Activated CD4-positive, alpha-beta T cell treated with anti-CD3 and anti-CD28 coated beads for 36 hours (primary cell): Measurements from ENCODE around the gene STX10. TPM values are rescaled to one million over a fixed set of nuclear protein-coding genes. Genes with fewer than 3 reads are reported as not detected.

Experiments
- ATAC-seq: fragments of 200-7000 bp; cut with Tn5 transposase; one replicate; pipeline ENCODE4 v1.10.0; 2021; ENCODE audit warnings: mild to moderate bottlenecking, moderate library complexity
- CTCF ChIA-PET: fragments of 350-600 bp; sonication (Branson Sonifier 250); formaldehyde crosslinking; loops from one replicate; lab custom pipeline; 2021; ENCODE audit warnings: antibody characterized with exemption; lab: Charles Lee
- POLR2A ChIA-PET: fragments of 350-600 bp; sonication (Branson Sonifier 250); formaldehyde crosslinking; loops from one replicate; lab custom pipeline; 2021; ENCODE audit warnings: antibody characterized with exemption, inconsistent platforms; lab: Charles Lee
- DNase-seq: peaks from one replicate; pipeline ENCODE4 v3.0.0-alpha.2; 2020
- H3K27ac Mint-ChIP-seq: one replicate; pipeline ENCODE4 v1.8.0; 2021; ENCODE audit warnings: mixed read lengths
- H3K27me3 Mint-ChIP-seq: one replicate; pipeline ENCODE4 v1.8.0; 2021; ENCODE audit warnings: mixed read lengths
- H3K36me3 Mint-ChIP-seq: one replicate; pipeline ENCODE4 v1.8.0; 2021; ENCODE audit warnings: low read depth, mixed read lengths
- H3K4me1 Mint-ChIP-seq: one replicate; pipeline ENCODE4 v1.8.0; 2021; ENCODE audit warnings: mixed read lengths
- H3K4me3 Mint-ChIP-seq: one replicate; pipeline ENCODE4 v1.8.0; 2021; ENCODE audit warnings: mild to moderate bottlenecking, moderate library complexity, mixed read lengths
- H3K9me3 Mint-ChIP-seq: one replicate; pipeline ENCODE4 v1.8.0; 2021; ENCODE audit warnings: low read depth, mixed read lengths
- intact Hi-C, 2 experiments: fragments of 100-400 bp; cut with DNase I in 1 of 2; cut with micrococcal nuclease in 1 of 2; formaldehyde crosslinking; loops; one replicate each; pipeline versions ENCODE4 v1.14.2 to v1.15.1; 2022 to 2024; cut with DNase I, micrococcal nuclease
- total RNA-seq, 2 experiments: library from RNA; stranded (reverse); gene quantifications; one replicate each; pipeline ENCODE4 v1.2.3, GENCODE V29; 2021

The STX10 gene
- total RNA-seq, 2 experiments from 2014 or later: 64.8 to 71.4 TPM

DNA sequence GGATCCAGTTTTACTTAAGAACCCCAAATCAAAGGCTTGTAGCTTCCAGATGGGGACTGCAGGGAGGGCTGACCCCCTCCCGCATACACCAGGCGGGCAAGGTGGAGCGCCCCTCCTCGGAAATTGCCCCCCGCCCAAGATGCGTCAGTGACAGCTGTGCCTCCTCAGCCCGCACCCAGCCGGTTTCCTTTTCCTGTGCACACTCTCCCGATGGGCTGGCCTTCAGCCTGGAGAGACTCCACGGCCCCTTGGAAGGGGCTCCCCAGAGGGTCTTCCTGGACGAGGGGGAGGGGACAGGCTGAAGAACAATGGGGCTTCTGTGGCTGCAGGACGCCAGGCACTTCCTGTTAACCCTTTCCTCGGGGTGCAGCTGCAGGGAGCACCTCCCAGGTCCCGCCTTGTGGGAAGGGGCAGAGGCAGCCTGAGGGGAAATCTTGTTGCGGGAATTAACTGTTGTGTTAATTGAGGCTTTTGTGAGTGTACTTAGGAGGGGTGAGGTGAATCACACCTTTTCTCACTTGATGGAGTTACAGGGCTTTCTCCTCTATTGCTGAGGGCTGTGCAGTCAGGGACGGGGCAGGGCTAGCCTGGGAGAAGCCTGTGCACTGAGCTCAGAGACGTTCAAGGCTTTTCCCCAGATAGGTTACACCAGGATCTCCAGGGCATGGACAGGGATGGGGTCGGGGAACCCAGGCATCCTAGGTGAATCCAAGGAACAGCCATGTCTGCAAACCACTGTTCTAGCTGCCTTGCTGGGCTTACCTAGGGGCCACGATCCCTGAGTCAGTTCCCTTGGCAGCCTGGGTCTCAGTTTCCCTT is 14.4 kb upstream of the STX10 start:
- Mint-ChIP-seq H3K4me3 (peak overlapping the region; percentile 80), H3K36me3 (peaks cover 1% of the 10 kb centered on the region), H3K9me3 (no peaks in the 10 kb centered on the region), H3K27ac (peak overlapping the region; percentile 94), H3K4me1 (peaks cover 73% of the 10 kb centered on the region), H3K27me3 (no peaks in the 10 kb centered on the region)
- ATAC-seq (peak; percentile 20), DNase-seq (peak; percentile 66)
- ChIA-PET POLR2A (interaction anchor here (0.6 to 2.2 kb wide), 7 partner anchors 9 to 552 kb away, joined by 3 to 15 read pairs (median 6); partner anchors contain the start of genes IER2 and STX10), CTCF (interaction anchor here (0.5 to 1.1 kb wide), 5 partner anchors 8 to 98 kb away, joined by 3 to 7 read pairs (median 3); no protein-coding TSS in a partner anchor)
- intact Hi-C loops: loop anchor here in 1 of 2 experiments (5.0 kb wide), 2 partner anchors 928 to 1203 kb away; partner anchors contain the start of gene SAMD1

DNA sequence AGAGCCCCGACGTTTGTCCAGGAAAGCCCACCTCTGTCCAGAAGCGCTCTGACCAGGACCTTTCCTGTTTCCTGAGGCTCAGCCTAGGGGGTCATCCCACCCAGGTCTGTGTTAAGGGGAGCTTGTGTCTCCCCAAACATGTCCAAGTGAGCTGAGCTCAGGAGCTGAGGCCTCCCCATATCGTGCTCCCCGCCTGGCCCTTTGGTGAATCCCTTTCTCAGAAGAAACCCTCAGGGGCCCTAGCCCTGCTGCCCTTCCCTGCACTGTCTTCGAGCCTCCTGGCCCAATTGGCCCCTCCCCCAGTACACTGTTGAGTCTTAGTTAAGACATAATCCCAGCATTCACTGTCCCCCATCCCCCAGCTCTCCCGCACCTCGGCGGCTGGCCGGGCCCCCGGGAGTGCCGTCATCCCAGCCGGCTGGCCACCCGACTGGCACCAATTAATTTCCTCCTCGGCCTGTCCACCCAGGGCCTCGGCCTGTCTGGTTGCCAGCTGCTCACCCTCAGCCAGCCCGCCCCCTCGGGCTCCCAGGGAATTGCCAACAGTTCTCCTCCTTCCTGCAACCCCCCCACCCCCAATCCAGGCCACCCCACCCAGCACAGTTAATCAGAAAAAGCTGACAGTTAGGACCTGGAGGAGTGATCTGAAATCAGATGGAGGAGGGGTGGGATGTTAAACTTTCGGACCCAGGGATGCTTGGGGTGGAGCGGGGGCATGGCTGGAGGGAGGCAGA is 13.6 kb upstream of the STX10 start:
- no peaks in the 10 kb centered on the region for H3K9me3 Mint-ChIP-seq

DNA sequence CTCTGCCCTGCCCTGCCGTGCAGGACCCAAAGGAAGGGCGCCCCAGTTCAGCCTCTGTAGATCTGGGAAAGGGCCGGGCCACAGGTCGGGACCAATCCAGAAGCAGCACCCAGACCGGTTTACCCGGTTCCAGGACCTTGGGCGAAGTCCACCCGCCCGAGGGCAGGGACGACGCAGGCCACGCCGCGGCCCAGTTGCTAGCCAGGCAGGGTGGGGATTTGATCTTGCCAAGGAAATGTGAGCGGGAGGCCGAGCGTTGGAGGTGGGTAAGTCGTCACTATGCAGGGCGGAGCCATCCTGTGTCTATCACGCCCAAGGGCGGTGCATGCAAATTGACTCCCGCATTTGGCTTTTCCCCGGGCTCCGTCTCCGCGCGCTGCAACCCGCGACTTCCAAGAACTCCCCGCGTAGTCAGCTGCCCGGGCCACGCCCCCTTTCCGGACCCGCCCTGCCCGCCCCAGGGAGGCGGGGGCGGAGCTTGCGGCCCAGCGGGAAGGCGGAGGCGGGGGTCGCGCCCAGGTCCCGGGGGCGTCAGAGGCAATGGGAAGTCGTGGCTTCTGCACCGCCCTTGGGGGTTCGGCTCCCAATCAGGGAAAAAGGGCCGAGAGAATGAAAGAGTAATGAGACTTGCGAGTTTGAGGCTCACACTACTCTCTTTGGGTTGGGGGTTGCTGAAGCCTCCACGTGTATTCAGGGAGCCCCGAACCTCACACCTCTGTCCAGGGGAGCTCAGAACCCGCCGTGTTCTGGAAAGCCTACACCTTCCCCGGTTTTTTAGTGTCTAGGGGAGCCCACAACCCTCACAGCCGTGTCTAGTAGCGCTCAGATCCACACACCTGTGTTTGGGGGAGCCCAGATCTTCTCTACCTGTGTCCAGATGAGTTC is 12.8 kb upstream of the STX10 start:
- DNase-seq (peak; percentile 96), ATAC-seq (peak; percentile 56)
- Mint-ChIP-seq H3K36me3 (peaks cover 1% of the 10 kb centered on the region), H3K4me3 (peak overlapping the region; percentile 80), H3K27ac (peak overlapping the region; percentile 94), H3K9me3 (no peaks in the 10 kb centered on the region), H3K4me1 (peaks cover 64% of the 10 kb centered on the region), H3K27me3 (no peaks in the 10 kb centered on the region)
- CTCF ChIA-PET: interaction anchor here (0.6 to 1.5 kb wide), 6 partner anchors 8 to 961 kb away, joined by 3 to 12 read pairs (median 3); no protein-coding TSS in a partner anchor
- intact Hi-C loops: loop anchor here (1.0 to 5.0 kb wide), 2 partner anchors 8 to 929 kb away; partner anchors contain the start of gene SAMD1 (in 1 of the 2)
- POLR2A ChIA-PET: interaction anchor here (0.6 to 2.2 kb wide), 5 partner anchors 8 to 379 kb away, joined by 3 to 15 read pairs (median 8); partner anchors contain the start of genes IER2 and STX10

More for the DNA sequence above, 13.6 kb upstream of the STX10 start:
- ATAC-seq (peak; percentile 36), DNase-seq (peak; percentile 80)
- Mint-ChIP-seq H3K27ac (peak overlapping the region; percentile 94), H3K27me3 (no peaks in the 10 kb centered on the region), H3K36me3 (peaks cover 1% of the 10 kb centered on the region), H3K4me1 (peaks cover 66% of the 10 kb centered on the region), H3K4me3 (peak overlapping the region; percentile 80)
- intact Hi-C loops: loop anchor here (1.0 to 5.0 kb wide), 2 partner anchors 8 to 929 kb away; partner anchors contain the start of gene SAMD1 (in 1 of the 2)
- CTCF ChIA-PET: interaction anchor here (0.6 to 1.5 kb wide), 5 partner anchors 9 to 961 kb away, joined by 3 to 12 read pairs (median 5); no protein-coding TSS in a partner anchor
- POLR2A ChIA-PET: interaction anchor here (0.6 to 2.2 kb wide), 6 partner anchors 9 to 380 kb away, joined by 3 to 15 read pairs (median 6); partner anchors contain the start of genes IER2 and STX10

- H3K4me3 Mint-ChIP-seq: no peak overlapping the region
- POLR2A ChIA-PET: interaction anchor here (0.6 kb wide), 1 partner anchor 17 kb away, joined by 4 read pairs; no protein-coding TSS in a partner anchor
- CTCF ChIA-PET: interaction anchor here (1.0 to 1.1 kb wide), 2 partner anchors 9 to 56 kb away, joined by 3 read pairs; no protein-coding TSS in a partner anchor
Measured at GRCh38 chr19:13160557-13160956, 10.4 kb upstream of the STX10 start.

GRCh38 chr19:13159713-13160112 is 9.5 kb upstream of the STX10 start:
- no peak for ATAC-seq
- DNase-seq: no peak
- H3K4me1 Mint-ChIP-seq: peaks cover 55% of the 10 kb centered on the region
- no peak overlapping the region for H3K4me3 Mint-ChIP-seq
- no peaks in the 10 kb centered on the region for H3K27me3 Mint-ChIP-seq
- no peaks in the 10 kb centered on the region for H3K9me3 Mint-ChIP-seq
- POLR2A ChIA-PET: no interaction called here
- H3K36me3 Mint-ChIP-seq: peaks cover 7% of the 10 kb centered on the region
- CTCF ChIA-PET: interaction anchor here (0.5 kb wide), 1 partner anchor 8 kb away, joined by 3 read pairs; no protein-coding TSS in a partner anchor
- H3K27ac Mint-ChIP-seq: peak overlapping the region; percentile 56
- intact Hi-C loops: loop anchor here (5.0 to 10.0 kb wide), 4 partner anchors 33 to 1365 kb away; partner anchors contain the start of genes SAMD1 (in 1 of the 2) and TECR (in 1 of the 2)

More at GRCh38 chr19:13160557-13160956, 10.4 kb upstream of the STX10 start:
- Mint-ChIP-seq H3K9me3 (no peaks in the 10 kb centered on the region), H3K27me3 (no peaks in the 10 kb centered on the region), H3K27ac (no peak overlapping the region), H3K4me1 (peaks cover 63% of the 10 kb centered on the region), H3K36me3 (no peaks in the 10 kb centered on the region)
- intact Hi-C loops: loop anchor here in 1 of 2 experiments (5.0 kb wide), 1 partner anchor 932 kb away; the partner anchor contains the start of gene SAMD1
- no peak for ATAC-seq
- DNase-seq: no peak

GRCh38 chr19:13155472-13156359 is 5.5 kb upstream of the STX10 start:
- H3K9me3 Mint-ChIP-seq: no peaks in the 10 kb centered on the region
- no peaks in the 10 kb centered on the region for H3K27me3 Mint-ChIP-seq
- intact Hi-C loops: loop anchor here (1.0 to 10.0 kb wide), 8 partner anchors 8 to 1369 kb away; partner anchors contain the start of gene TECR (in 1 of the 2)
- H3K36me3 Mint-ChIP-seq: peaks cover 32% of the 10 kb centered on the region
- POLR2A ChIA-PET: interaction anchor here (0.7 to 1.7 kb wide), 10 partner anchors 8 to 56 kb away, joined by 3 to 15 read pairs (median 4); partner anchors contain the start of gene NACC1
- CTCF ChIA-PET: interaction anchor here (0.8 to 1.9 kb wide), 12 partner anchors 8 to 1226 kb away, joined by 3 to 12 read pairs (median 5); partner anchors contain the start of gene NACC1
- ATAC-seq (peak; percentile 1), DNase-seq (peak; percentile 82)
- H3K27ac Mint-ChIP-seq: peak overlapping the region; percentile 100
- H3K4me3 Mint-ChIP-seq: peak overlapping the region; percentile 87
- peaks cover 33% of the 10 kb centered on the region for H3K4me1 Mint-ChIP-seq

- ChIA-PET POLR2A (interaction anchor here (0.7 to 1.7 kb wide), 10 partner anchors 9 to 55 kb away, joined by 3 to 15 read pairs (median 4); partner anchors contain the start of gene NACC1), CTCF (interaction anchor here (0.8 to 1.9 kb wide), 11 partner anchors 8 to 1227 kb away, joined by 3 to 12 read pairs (median 5); partner anchors contain the start of gene NACC1)
- Mint-ChIP-seq H3K4me3 (peak overlapping the region; percentile 87), H3K9me3 (no peaks in the 10 kb centered on the region), H3K36me3 (peaks cover 32% of the 10 kb centered on the region), H3K27ac (peak overlapping the region; percentile 100), H3K4me1 (peaks cover 30% of the 10 kb centered on the region), H3K27me3 (no peaks in the 10 kb centered on the region)
- intact Hi-C loops: loop anchor here (1.0 to 10.0 kb wide), 10 partner anchors 8 to 1370 kb away; partner anchors contain the start of genes JUNB (in 1 of the 2) and TECR (in 1 of the 2)
- ATAC-seq (peak; percentile 31), DNase-seq (peak; percentile 91)
Measured at GRCh38 chr19:13154911-13155471, 4.8 kb upstream of the STX10 start.

DNA sequence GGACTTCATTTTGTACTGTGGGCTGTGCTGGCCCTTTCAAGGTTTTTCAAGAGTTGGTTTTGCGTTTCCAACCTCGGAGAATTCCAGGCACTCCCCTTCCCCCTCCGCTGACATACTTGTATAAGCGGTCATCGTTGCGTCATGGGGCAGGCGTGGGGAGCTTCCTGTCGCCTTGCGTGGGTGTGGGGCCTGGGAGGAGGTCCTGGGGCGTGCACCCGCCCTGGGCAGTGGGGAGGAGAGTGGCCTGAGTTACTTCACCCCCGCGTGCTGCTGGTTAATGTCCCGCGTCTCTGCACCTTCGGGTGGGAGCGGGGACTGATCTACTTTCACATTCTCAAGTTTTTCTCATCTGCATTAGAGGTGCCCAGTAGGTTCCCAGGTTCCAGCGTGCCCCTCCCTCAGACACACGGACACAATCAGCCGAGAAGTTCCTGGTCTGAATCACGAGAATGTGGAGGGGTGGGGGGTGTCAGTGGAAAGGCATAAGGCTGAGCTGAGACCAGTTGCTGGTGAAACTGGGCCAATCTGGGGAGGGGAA is 4.1 kb upstream of the STX10 start:
- intact Hi-C loops: loop anchor here (2.0 to 10.0 kb wide), 6 partner anchors 40 to 1370 kb away; partner anchors contain the start of genes JUNB (in 1 of the 2) and TECR (in 1 of the 2)
- no peaks in the 10 kb centered on the region for H3K27me3 Mint-ChIP-seq
- H3K4me3 Mint-ChIP-seq: peak overlapping the region; percentile 87
- no peaks in the 10 kb centered on the region for H3K9me3 Mint-ChIP-seq
- H3K36me3 Mint-ChIP-seq: peaks cover 32% of the 10 kb centered on the region
- POLR2A ChIA-PET: interaction anchor here (0.7 to 1.7 kb wide), 4 partner anchors 9 to 22 kb away, joined by 8 to 15 read pairs (median 12); no protein-coding TSS in a partner anchor
- H3K27ac Mint-ChIP-seq: peak overlapping the region; percentile 100
- peak; percentile 83 for DNase-seq
- CTCF ChIA-PET: interaction anchor here (1.0 to 1.9 kb wide), 8 partner anchors 9 to 1228 kb away, joined by 3 to 12 read pairs (median 7); partner anchors contain the start of gene NACC1
- no peak for ATAC-seq
- peaks cover 30% of the 10 kb centered on the region for H3K4me1 Mint-ChIP-seq
